Endodermal cell (in vitro differentiated cells): Measurements from ENCODE around the gene PDYN. TPM values are rescaled to one million over a fixed set of nuclear protein-coding genes. Genes with fewer than 3 reads are reported as not detected.

Experiments used
- DNase-seq: peaks from one replicate; pipeline ENCODE4 v3.0.0-alpha.2; 2017
- H3K27ac ChIP-seq: 2 replicates; pipeline ENCODE4 v1.5.1; 2013; ENCODE audit warnings: mild to moderate bottlenecking, low read depth, low read length, moderate library complexity
- H3K27me3 ChIP-seq: 2 replicates; pipeline ENCODE4 v1.6.1; 2013; ENCODE audit warnings: mild to moderate bottlenecking, low read length, moderate library complexity; ENCODE audit not compliant: insufficient read depth, control insufficient read depth, poor library complexity, severe bottlenecking
- H3K36me3 ChIP-seq: 2 replicates; pipeline ENCODE4 v1.7.0; 2013; ENCODE audit warnings: mild to moderate bottlenecking, low read length, moderate library complexity; ENCODE audit not compliant: control insufficient read depth, insufficient read depth
- H3K4me1 ChIP-seq: one replicate; pipeline ENCODE4 v1.7.0; 2013; ENCODE audit warnings: low read length; ENCODE audit not compliant: control insufficient read depth, insufficient read depth
- H3K4me3 ChIP-seq: 2 replicates; pipeline ENCODE4 v1.5.1; 2013; ENCODE audit warnings: mild to moderate bottlenecking, low read length, moderate library complexity
- H3K9ac ChIP-seq: 2 replicates; pipeline ENCODE4 v1.6.1; 2013; ENCODE audit warnings: mild to moderate bottlenecking, low read length, moderate library complexity; ENCODE audit not compliant: poor library complexity, severe bottlenecking; ENCODE audit errors: extremely low read depth
- H3K9me3 ChIP-seq: 2 replicates; pipeline ENCODE4 v1.6.1; 2013; ENCODE audit warnings: mild to moderate bottlenecking, low read length, moderate library complexity; ENCODE audit not compliant: control insufficient read depth
- H3K27ac Mint-ChIP-seq: 2 replicates; pipeline ENCODE4 v1.8.0; 2020; ENCODE audit warnings: mixed read lengths
- H3K27me3 Mint-ChIP-seq: 2 replicates; pipeline ENCODE4 v1.8.0; 2021; ENCODE audit warnings: mild to moderate bottlenecking, mixed read lengths; ENCODE audit not compliant: insufficient read depth
- H3K36me3 Mint-ChIP-seq: 2 replicates; pipeline ENCODE4 v1.8.0; 2020; ENCODE audit warnings: low read depth, mixed read lengths
- H3K4me1 Mint-ChIP-seq: 2 replicates; pipeline ENCODE4 v1.8.0; 2020; ENCODE audit warnings: mixed read lengths
- H3K4me3 Mint-ChIP-seq: 2 replicates; pipeline ENCODE4 v1.8.0; 2020; ENCODE audit warnings: mild to moderate bottlenecking, moderate library complexity, mixed read lengths
- H3K9me3 Mint-ChIP-seq: 2 replicates; pipeline ENCODE4 v1.8.0; 2020; ENCODE audit warnings: mild to moderate bottlenecking, mixed read lengths
- CTCF ChIP-seq: fragments of 200-600 bp; sonication (generic); conservative IDR thresholded peaks from 2 replicates; pipeline ENCODE4 v1.5.0; 2021; ENCODE audit warnings: antibody characterized with exemption, mild to moderate bottlenecking
- WGBS, 2 experiments: methylation state at CpG; one replicate each; pipeline versions ENCODE4 v1.1.5 to v1.1.7; 2013; ENCODE audit warnings: missing lambda C conversion rate in 2 of 2, mixed read lengths in 1 of 2; ENCODE audit not compliant: insufficient coverage in 1 of 2, insufficient read length in 1 of 2; 5-methylcytosine and 5-hydroxymethylcytosine counted together
- total RNA-seq, 2 donors: library from RNA; stranded (reverse); fragmentation: NEBNext Ultra II Directional in 1 of 2; extraction: Animal tissue kit (Norgen Biotek cat#: 25700) in 1 of 2; gene quantifications; 2 replicates in 1 of 2; 3 replicates in 1 of 2; pipeline ENCODE4 v1.2.1, GENCODE V29; 2021

PDYN gene
- total RNA-seq, 2 donors from 2014 or later = 0.51 to 0.71 TPM

- Mint-ChIP-seq H3K27me3 (peaks cover 43% of the 10 kb centered on the region), H3K4me3 (no peak overlapping the region), H3K27ac (no peak overlapping the region), H3K36me3 (no peaks in the 10 kb centered on the region), H3K4me1 (peaks cover 20% of the 10 kb centered on the region), H3K9me3 (no peaks in the 10 kb centered on the region)
- WGBS, 2 experiments = 0 to 20% methylated on average over 1 to 12 of the region's 12 CpGs
- H3K27ac ChIP-seq = no peak overlapping the region
- TF ChIP-seq CTCF = no peak
- peaks cover 14% of the 10 kb centered on the region for H3K4me1 ChIP-seq
- no peak overlapping the region for H3K9ac ChIP-seq
- H3K9me3 ChIP-seq = no peaks in the 10 kb centered on the region
- H3K27me3 ChIP-seq = peaks cover 26% of the 10 kb centered on the region
- peak; percentile 95 for DNase-seq
- no peaks in the 10 kb centered on the region for H3K36me3 ChIP-seq
- H3K4me3 ChIP-seq = no peak overlapping the region
Measured at GRCh38 chr20:2005831-2006426, 12.1 kb upstream of the PDYN start.

- Histone ChIP-seq H3K27ac (no peak overlapping the region), H3K4me1 (peaks cover 14% of the 10 kb centered on the region), H3K27me3 (peaks cover 31% of the 10 kb centered on the region), H3K9ac (no peak overlapping the region), H3K9me3 (no peaks in the 10 kb centered on the region), H3K36me3 (no peaks in the 10 kb centered on the region), H3K4me3 (no peak overlapping the region)
- Mint-ChIP-seq H3K27me3 (peaks cover 46% of the 10 kb centered on the region), H3K4me3 (no peak overlapping the region), H3K4me1 (peaks cover 14% of the 10 kb centered on the region), H3K36me3 (no peaks in the 10 kb centered on the region), H3K9me3 (no peaks in the 10 kb centered on the region), H3K27ac (no peak overlapping the region)
- no peak for DNase-seq
- TF ChIP-seq CTCF = no peak
- WGBS, 2 experiments = 89 to 90% methylated on average over 1 of the region's 1 CpG
Measured at GRCh38 chr20:2005359-2005758, 11.5 kb upstream of the PDYN start.

- Mint-ChIP-seq H3K4me3 (no peak overlapping the region), H3K9me3 (no peaks in the 10 kb centered on the region), H3K36me3 (no peaks in the 10 kb centered on the region), H3K27me3 (peaks cover 41% of the 10 kb centered on the region), H3K4me1 (peaks cover 8% of the 10 kb centered on the region), H3K27ac (no peak overlapping the region)
- Histone ChIP-seq H3K9me3 (no peaks in the 10 kb centered on the region), H3K36me3 (no peaks in the 10 kb centered on the region), H3K9ac (no peak overlapping the region), H3K27ac (no peak overlapping the region), H3K27me3 (peaks cover 26% of the 10 kb centered on the region), H3K4me1 (peaks cover 14% of the 10 kb centered on the region), H3K4me3 (no peak overlapping the region)
- no peak for DNase-seq
- TF ChIP-seq CTCF = no peak
- WGBS, 2 experiments = 31 to 40% methylated on average over 1 of the region's 1 CpG
Measured at GRCh38 chr20:2004171-2004570, 10.3 kb upstream of the PDYN start.
